ENCODE data around the gene HMGB3.
"Not testable (repeated sequence)": the region's sequence is repeated elsewhere in the genome, so short reads cannot be mapped to it uniquely, and the experiment has no call there.

Gene HMGB3

GRCh38 chrX:150980186-150980585 is 2.9 kb upstream of the HMGB3 start:
- no peak for DNase-seq

DNA sequence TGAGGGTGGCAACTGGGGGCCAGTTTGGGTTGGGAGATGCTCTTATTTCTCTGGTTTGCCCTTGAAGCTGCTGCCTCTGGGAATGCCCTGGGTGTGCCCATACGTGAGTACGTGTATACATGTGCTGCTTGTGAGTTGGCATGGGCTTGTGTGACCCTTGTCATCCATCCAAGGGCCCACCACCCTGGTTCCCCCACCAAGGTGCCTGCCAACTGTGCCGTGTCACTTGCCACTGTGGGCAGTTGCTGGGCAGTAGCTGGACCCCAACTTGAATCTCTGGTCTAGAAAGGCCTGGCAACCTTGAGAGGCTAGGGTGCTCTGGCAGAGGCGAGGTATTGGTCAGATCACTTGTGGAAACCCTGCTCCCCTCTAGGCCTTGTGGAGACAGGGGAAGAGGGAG is 2.4 kb upstream of the HMGB3 start:
- no peak for DNase-seq

- DNase-seq: no peak
These were observed 824 bp upstream of the HMGB3 start for GRCh38 chrX:150982235-150982787.

- no peak for DNase-seq
These were observed 510 bp downstream of the HMGB3 start for GRCh38 chrX:150983521-150984168.

GRCh38 chrX:150984169-150984824 is 1.2 kb downstream of the HMGB3 start:
- DNase-seq: no peak

- DNase-seq: not testable (repeated sequence)
These were observed 4.6 kb downstream of the HMGB3 start for GRCh38 chrX:150987687-150988086.

GRCh38 chrX:150989420-150989819 is 6.3 kb downstream of the HMGB3 start:
- DNase-seq: no peak

DNA sequence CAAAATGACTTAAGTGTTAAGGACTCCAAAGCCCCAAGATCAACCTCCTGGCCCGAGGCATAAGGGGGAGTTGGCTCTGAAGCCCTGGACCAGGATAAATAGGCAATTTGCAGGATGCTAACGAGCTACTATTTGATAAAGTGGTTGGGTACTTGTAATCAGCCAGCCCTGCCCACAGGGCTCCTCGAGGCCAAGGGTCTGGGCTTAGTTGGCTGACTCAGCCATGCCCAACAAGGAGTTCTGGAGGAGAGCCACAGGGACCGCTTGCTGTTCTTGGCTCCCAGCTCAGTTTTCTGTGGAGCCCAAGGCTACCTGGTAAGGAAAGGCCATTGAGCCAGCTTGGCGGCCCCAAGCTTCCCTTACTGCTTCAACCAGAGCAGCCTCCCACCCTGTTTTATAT is 7.8 kb downstream of the HMGB3 start:
- no peak for DNase-seq

DNA sequence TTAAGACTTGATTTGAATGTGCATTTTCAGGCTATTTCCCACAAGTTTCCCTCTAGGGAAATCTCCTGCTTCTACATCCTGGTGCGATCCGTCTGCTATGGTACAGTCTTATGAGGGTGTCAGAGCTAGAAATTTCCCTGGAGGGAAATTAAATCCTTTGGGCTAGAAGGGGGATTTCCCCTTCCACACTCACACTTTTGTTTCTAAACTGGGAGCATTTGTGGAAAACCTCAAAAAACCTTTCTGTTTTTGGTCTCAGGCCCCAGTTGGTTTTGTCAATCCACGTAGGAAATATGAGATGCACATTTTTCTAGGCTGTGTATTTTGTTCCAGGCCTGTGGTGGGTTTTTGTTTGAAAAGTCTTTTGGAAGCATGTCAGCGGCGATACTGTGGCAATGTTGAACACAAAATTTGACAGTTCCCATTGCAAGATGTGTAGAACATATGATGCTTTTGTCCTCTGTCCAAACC is 17.8 kb downstream of the HMGB3 start:
- DNase-seq: no peak

- no peak for DNase-seq
These were observed 20.9 kb downstream of the HMGB3 start for GRCh38 chrX:151004085-151004484.

GRCh38 chrX:151006410-151007109 is 23.4 kb downstream of the HMGB3 start:
- DNase-seq: no peak

DNA sequence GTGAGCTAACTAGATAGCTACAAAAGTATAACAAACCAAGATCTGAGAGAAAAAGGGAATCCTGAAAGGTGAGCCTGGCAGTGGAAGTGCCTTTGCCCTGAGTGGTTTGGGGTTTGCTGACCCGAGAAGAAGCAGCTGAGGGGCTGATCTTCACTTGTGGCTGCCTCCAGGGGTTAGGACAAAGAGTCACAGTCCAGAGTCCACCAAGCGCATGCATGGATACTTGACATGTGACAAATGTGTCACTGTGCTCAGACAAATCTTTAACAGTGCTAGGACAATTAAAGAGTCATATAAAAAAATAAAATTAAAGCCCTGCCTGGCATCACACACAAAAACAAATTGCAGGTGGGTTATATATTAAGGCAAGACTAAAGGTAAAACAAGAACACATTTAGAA is 26.4 kb downstream of the HMGB3 start:
- no peak for DNase-seq

DNA sequence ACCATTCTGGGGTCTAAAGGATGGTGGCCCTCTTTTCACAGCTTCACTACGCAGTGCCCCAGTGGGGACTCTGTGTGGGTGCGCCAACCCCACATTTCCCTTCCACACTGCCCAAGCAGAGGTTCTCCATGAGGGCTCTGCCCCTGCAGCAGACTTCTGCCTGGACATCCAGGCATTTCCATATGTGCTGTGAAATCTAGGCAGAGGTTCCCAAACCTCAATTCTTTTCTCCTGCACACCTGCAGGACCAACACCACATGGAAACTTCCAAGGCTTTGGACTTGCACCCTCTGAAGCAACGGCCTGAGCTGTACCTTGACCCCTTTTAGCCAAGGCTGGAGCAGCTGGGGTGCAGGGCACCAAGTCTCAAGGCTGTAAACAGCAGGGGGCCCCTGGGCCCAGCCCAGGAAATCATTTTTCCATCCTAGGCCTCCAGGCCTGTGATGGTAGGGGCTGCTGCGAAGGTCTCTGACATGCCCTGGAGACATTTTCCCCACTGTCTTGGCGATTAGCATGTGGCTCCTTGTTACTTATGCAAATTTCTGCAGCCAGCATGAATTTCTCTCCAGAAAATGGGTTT is 30.1 kb downstream of the HMGB3 start:
- DNase-seq: no peak

GRCh38 chrX:151015684-151016083 is 32.5 kb downstream of the HMGB3 start:
- no peak for DNase-seq

- no peak for DNase-seq
These were observed 36.7 kb downstream of the HMGB3 start for GRCh38 chrX:151019856-151020255.

GRCh38 chrX:151030845-151031244 is 47.7 kb downstream of the HMGB3 start:
- DNase-seq: no peak

DNA sequence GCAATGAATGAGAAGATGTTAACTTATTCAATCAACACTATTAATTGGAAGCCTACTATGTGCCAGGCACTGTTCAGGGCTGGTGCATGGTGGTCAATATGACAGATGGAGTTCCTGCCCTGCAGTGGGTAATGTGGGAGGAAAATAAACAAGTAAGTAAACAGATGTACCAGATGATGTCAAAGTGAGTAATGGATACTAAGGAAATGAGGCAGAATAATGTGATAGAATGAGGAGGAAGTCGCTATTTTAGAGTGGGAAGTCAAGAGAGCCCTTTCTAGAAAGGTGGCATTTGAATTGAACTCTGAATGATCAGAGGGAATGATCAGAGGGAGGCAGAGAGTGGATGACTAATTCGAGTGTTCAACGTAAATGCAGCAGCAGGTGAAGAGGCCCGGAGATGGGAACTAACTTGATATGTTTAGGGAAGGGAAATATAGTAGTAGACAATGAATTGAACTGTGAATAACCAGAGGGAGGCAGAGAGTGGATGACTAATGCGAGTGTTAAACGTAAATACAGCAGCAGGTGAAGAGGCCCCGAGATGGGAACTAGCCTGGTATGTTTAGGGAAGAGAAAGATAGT is 48.3 kb downstream of the HMGB3 start:
- DNase-seq: no peak

DNA sequence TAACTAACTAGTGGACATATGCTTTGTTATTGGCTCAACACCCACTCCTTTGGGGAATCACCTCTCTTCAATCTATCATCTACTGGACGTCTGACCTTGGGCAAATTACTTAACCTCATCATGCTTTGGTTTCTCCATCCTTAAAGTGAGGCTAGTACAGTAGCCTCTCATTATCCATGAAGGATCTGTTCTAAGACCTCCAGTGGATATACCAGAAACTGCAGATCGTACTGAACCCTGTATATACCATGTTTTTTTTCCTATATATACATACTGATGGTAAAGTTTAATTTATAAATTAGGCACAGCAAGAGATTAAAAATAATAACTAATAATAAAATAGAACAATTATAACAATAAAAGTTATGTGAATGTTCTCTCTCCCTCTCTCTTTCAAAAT is 56.2 kb downstream of the HMGB3 start:
- no peak for DNase-seq

Measured in NCI-H1417 treated with DMSO at 0.1 percent for 48 hours (cell line).